ENCODE data around the gene IQCH.

IQCH gene

GRCh38 chr15:67537771-67538170 is 283.2 kb downstream of the IQCH start:
- Mint-ChIP-seq H3K9me3 (no peaks in the 10 kb centered on the region), H3K4me3 (no peak overlapping the region), H3K4me1 (peaks cover 18% of the 10 kb centered on the region), H3K27me3 (no peaks in the 10 kb centered on the region), H3K36me3 (ENCODE audit: insufficient read depth) (peaks cover 8% of the 10 kb centered on the region), H3K27ac (ENCODE audit: low read depth) (no peak overlapping the region)
- ATAC-seq (replicated peaks; ENCODE audit: extremely low read depth, poor library complexity, severe bottlenecking), result no peak
- no peak for DNase-seq (ENCODE audit: low spot score in 2 of 2)

DNA sequence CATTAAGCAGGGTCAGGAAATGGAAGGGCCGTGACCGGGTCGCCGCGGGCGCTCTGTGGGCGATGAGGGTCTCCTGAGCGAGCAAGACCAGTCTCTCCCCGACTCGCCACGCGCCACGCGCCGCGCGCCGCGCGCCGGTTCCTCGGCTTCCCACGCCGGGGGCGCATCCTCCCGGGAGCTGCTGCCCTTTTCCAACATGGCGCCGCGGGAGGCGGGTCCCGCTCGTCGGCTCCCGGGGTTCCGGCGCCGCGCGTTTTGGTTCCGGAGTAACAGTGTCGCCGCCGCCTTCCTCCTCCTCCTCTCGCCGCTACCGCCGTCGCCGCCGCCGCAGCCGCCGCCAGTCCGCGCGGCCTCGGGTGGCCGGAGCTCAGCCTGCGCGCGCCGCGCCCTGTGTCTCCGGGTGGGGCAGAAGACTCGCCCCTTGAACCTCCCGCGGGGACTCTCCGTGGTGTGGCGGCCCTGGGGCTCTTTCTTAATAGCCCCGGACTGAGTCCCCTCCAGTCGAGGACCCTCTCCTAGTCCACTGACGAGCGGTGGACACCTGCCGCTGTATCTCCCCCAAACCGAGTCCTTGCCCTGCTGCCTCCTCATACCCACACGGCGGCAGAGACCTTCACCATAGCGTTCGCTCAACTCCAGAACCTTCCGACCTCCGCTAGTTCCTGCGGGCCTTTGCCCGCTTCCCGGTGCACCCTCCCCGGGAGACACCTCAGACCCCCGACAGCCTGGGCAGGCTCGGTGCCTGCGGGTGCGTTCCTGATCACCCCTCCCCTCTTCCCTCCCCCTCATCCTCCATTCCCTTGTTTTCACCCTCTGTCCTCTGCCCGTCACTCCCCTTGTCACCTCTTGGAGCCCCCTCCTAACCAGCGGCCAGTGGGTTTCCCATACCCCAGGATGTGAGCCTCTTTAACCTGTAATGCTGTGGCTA is 288.1 kb downstream of the IQCH start, which contains the start of gene MAP2K5:
Gene MAP2K5, plus strand, starts transcription at position 284 of the 928 bp plus-strand sequence. Its CDS starts 633 bp downstream, at position 917.
- H3K36me3 Mint-ChIP-seq (ENCODE audit: insufficient read depth), result peaks cover 13% of the 10 kb centered on the region
- peaks cover 42% of the 10 kb centered on the region for H3K4me1 Mint-ChIP-seq
- ATAC-seq (replicated peaks; ENCODE audit: extremely low read depth, poor library complexity, severe bottlenecking) (peak; percentile 74), DNase-seq (ENCODE audit: low spot score in 2 of 2) (peak; percentile 56 to 70)
- H3K27ac Mint-ChIP-seq (ENCODE audit: low read depth), result peak within 1 kb of the TSS; percentile 99
- H3K9me3 Mint-ChIP-seq, result no peaks in the 10 kb centered on the region
- H3K4me3 Mint-ChIP-seq, result peak within 1 kb of the TSS; percentile 95
- no peaks in the 10 kb centered on the region for H3K27me3 Mint-ChIP-seq

DNA sequence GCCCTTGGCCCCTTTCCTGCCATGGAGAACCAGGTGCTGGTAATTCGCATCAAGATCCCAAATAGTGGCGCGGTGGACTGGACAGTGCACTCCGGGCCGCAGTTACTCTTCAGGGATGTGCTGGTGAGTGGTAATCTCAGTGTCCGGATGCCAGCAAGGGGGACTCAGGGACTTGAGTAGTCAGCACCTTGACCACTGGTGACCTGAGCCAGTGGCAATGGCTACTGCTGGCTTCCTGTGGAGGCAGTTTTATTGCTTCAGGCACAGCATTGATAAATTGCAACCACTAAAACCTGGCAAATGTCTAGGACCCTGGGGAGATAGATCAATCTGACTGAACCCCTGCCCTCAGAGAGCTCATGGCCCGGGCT is 288.7 kb downstream of the IQCH start:
- Mint-ChIP-seq H3K9me3 (no peaks in the 10 kb centered on the region), H3K27ac (ENCODE audit: low read depth) (peak overlapping the region; percentile 99), H3K4me3 (peak overlapping the region; percentile 95), H3K36me3 (ENCODE audit: insufficient read depth) (peaks cover 13% of the 10 kb centered on the region), H3K4me1 (peaks cover 42% of the 10 kb centered on the region), H3K27me3 (no peaks in the 10 kb centered on the region)
- DNase-seq (ENCODE audit: low spot score in 2 of 2) (no peak), ATAC-seq (replicated peaks; ENCODE audit: extremely low read depth, poor library complexity, severe bottlenecking) (no peak)

- H3K36me3 Mint-ChIP-seq (ENCODE audit: insufficient read depth), result peaks cover 13% of the 10 kb centered on the region
- H3K4me3 Mint-ChIP-seq, result no peak overlapping the region
- no peaks in the 10 kb centered on the region for H3K27me3 Mint-ChIP-seq
- no peaks in the 10 kb centered on the region for H3K9me3 Mint-ChIP-seq
- ATAC-seq (replicated peaks; ENCODE audit: extremely low read depth, poor library complexity, severe bottlenecking) (no peak), DNase-seq (ENCODE audit: low spot score in 2 of 2) (no peak)
- H3K27ac Mint-ChIP-seq (ENCODE audit: low read depth), result no peak overlapping the region
- H3K4me1 Mint-ChIP-seq, result peaks cover 39% of the 10 kb centered on the region
Measured at GRCh38 chr15:67544475-67544874, 289.9 kb downstream of the IQCH start.

- H3K4me1 Mint-ChIP-seq, result peaks cover 39% of the 10 kb centered on the region
- H3K4me3 Mint-ChIP-seq, result no peak overlapping the region
- H3K9me3 Mint-ChIP-seq, result no peaks in the 10 kb centered on the region
- H3K27me3 Mint-ChIP-seq, result no peaks in the 10 kb centered on the region
- no peak for ATAC-seq (replicated peaks; ENCODE audit: extremely low read depth, poor library complexity, severe bottlenecking)
- no peak for DNase-seq (ENCODE audit: low spot score in 2 of 2)
- peaks cover 17% of the 10 kb centered on the region for H3K36me3 Mint-ChIP-seq (ENCODE audit: insufficient read depth)
- no peak overlapping the region for H3K27ac Mint-ChIP-seq (ENCODE audit: low read depth)
Measured at GRCh38 chr15:67545864-67546263, 291.3 kb downstream of the IQCH start.

DNA sequence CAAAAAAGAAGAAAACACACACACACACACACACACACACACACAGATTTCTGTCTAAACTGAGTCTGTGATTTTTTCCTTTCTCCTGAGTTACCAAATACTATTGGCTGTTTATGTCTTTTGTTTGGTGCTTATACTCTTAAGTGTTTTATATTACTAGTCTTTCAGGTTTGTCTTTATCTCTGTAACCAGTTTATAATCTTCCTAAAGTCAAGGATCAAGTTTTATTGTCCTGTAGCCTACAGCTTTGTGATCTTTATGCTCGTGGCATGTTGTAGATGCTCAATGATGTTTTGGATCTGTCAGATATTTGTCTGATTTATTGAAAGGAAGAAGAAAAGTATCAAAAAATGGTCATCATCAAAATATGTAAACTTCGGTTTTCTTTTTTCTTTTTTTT is 292.5 kb downstream of the IQCH start:
- H3K36me3 Mint-ChIP-seq (ENCODE audit: insufficient read depth), result peaks cover 9% of the 10 kb centered on the region
- DNase-seq (ENCODE audit: low spot score in 2 of 2) (no peak), ATAC-seq (replicated peaks; ENCODE audit: extremely low read depth, poor library complexity, severe bottlenecking) (no peak)
- H3K9me3 Mint-ChIP-seq, result no peaks in the 10 kb centered on the region
- no peaks in the 10 kb centered on the region for H3K27me3 Mint-ChIP-seq
- peaks cover 29% of the 10 kb centered on the region for H3K4me1 Mint-ChIP-seq
- no peak overlapping the region for H3K27ac Mint-ChIP-seq (ENCODE audit: low read depth)
- no peak overlapping the region for H3K4me3 Mint-ChIP-seq

GRCh38 chr15:67547836-67548235 is 293.2 kb downstream of the IQCH start:
- H3K4me1 Mint-ChIP-seq, result peaks cover 28% of the 10 kb centered on the region
- H3K9me3 Mint-ChIP-seq, result no peaks in the 10 kb centered on the region
- peaks cover 9% of the 10 kb centered on the region for H3K36me3 Mint-ChIP-seq (ENCODE audit: insufficient read depth)
- DNase-seq (ENCODE audit: low spot score in 2 of 2), result no peak
- no peak for ATAC-seq (replicated peaks; ENCODE audit: extremely low read depth, poor library complexity, severe bottlenecking)
- H3K27ac Mint-ChIP-seq (ENCODE audit: low read depth), result no peak overlapping the region
- no peaks in the 10 kb centered on the region for H3K27me3 Mint-ChIP-seq
- H3K4me3 Mint-ChIP-seq, result no peak overlapping the region

DNA sequence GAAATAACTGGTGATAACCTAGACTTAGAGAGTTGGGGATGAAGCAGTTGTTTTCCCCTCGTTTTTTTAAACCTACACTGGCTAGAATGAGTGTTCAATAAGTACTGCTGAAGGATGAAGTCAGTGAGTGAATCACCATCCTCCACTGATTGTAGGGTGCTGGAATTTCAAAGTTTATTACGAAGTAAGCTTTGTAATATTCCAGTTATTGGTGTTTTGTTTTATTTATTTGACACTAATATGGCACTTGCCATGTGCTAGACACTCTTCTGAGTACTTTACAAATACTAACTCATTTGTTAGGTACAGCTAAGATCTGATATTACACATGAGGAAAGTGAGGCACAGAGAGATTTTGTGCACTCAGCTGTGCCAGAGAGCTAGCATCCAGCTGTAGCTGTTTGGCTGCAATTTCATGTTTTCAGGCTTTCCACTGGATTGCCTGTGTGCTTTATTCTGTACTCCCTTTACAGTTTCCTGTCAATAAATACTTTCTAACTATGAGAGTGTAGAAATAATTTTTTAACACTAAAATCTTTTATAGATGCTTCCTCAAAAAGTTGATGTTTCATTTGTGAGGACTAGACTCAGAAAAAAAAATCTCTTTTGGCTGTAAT is 293.8 kb downstream of the IQCH start:
- H3K27me3 Mint-ChIP-seq, result no peaks in the 10 kb centered on the region
- no peak overlapping the region for H3K27ac Mint-ChIP-seq (ENCODE audit: low read depth)
- ATAC-seq (replicated peaks; ENCODE audit: extremely low read depth, poor library complexity, severe bottlenecking), result no peak
- no peak for DNase-seq (ENCODE audit: low spot score in 2 of 2)
- H3K36me3 Mint-ChIP-seq (ENCODE audit: insufficient read depth), result peaks cover 8% of the 10 kb centered on the region
- peaks cover 23% of the 10 kb centered on the region for H3K4me1 Mint-ChIP-seq
- H3K4me3 Mint-ChIP-seq, result no peak overlapping the region
- H3K9me3 Mint-ChIP-seq, result no peaks in the 10 kb centered on the region

- Mint-ChIP-seq H3K27ac (ENCODE audit: low read depth) (no peak overlapping the region), H3K4me3 (no peak overlapping the region), H3K9me3 (no peaks in the 10 kb centered on the region), H3K36me3 (ENCODE audit: insufficient read depth) (peaks cover 7% of the 10 kb centered on the region), H3K4me1 (peaks cover 16% of the 10 kb centered on the region), H3K27me3 (no peaks in the 10 kb centered on the region)
- ATAC-seq (replicated peaks; ENCODE audit: extremely low read depth, poor library complexity, severe bottlenecking), result no peak
- no peak for DNase-seq (ENCODE audit: low spot score in 2 of 2)
Measured at GRCh38 chr15:67548862-67549651, 294.5 kb downstream of the IQCH start.

DNA sequence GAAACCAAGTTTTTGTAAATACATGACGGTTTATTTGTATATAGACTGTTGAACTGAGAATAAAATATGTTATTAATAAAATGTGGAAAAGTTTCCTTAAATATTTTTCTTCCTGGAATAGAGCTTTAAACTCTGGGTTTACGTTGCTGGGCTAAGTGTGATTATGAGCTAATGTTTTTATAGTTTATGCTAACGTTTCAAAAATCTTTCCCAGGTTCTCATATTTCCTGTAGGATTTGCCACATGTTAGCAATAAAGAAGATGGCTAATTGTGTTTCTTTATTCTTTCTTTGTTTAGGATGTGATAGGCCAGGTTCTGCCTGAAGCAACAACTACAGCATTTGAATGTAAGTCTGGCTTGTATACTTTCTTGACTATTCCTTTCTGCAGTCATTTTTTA is 295.1 kb downstream of the IQCH start:
- peaks cover 9% of the 10 kb centered on the region for H3K36me3 Mint-ChIP-seq (ENCODE audit: insufficient read depth)
- no peak overlapping the region for H3K27ac Mint-ChIP-seq (ENCODE audit: low read depth)
- no peak for DNase-seq (ENCODE audit: low spot score in 2 of 2)
- no peak overlapping the region for H3K4me3 Mint-ChIP-seq
- peaks cover 12% of the 10 kb centered on the region for H3K4me1 Mint-ChIP-seq
- no peaks in the 10 kb centered on the region for H3K9me3 Mint-ChIP-seq
- ATAC-seq (replicated peaks; ENCODE audit: extremely low read depth, poor library complexity, severe bottlenecking), result no peak
- H3K27me3 Mint-ChIP-seq, result no peaks in the 10 kb centered on the region

DNA sequence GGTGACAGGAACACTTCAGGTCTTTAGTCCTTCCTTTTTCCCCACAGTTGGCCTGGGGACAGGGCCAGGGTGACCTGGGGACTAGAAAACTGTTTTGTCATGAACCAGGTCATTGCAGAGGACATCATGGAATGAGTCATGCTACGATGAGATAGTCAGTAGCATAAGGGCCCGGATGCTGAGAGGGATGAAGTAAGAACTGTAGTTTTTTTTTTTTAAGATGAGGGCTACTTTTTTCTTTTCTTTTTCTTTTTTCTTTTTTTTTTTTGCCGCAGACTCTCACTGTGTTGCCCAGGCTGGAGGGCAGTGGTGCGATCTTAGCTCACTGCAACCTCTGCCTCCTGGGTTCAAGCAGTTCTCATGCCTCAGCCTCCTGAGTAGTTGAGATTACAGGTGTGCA is 295.9 kb downstream of the IQCH start:
- peaks cover 11% of the 10 kb centered on the region for H3K4me1 Mint-ChIP-seq
- H3K4me3 Mint-ChIP-seq, result no peak overlapping the region
- ATAC-seq (replicated peaks; ENCODE audit: extremely low read depth, poor library complexity, severe bottlenecking), result no peak
- no peak overlapping the region for H3K27ac Mint-ChIP-seq (ENCODE audit: low read depth)
- DNase-seq (ENCODE audit: low spot score in 2 of 2), result no peak
- H3K9me3 Mint-ChIP-seq, result no peaks in the 10 kb centered on the region
- peaks cover 9% of the 10 kb centered on the region for H3K36me3 Mint-ChIP-seq (ENCODE audit: insufficient read depth)
- H3K27me3 Mint-ChIP-seq, result no peaks in the 10 kb centered on the region

- no peak overlapping the region for H3K27ac Mint-ChIP-seq (ENCODE audit: low read depth)
- H3K4me1 Mint-ChIP-seq, result peaks cover 15% of the 10 kb centered on the region
- peaks cover 9% of the 10 kb centered on the region for H3K36me3 Mint-ChIP-seq (ENCODE audit: insufficient read depth)
- no peak for ATAC-seq (replicated peaks; ENCODE audit: extremely low read depth, poor library complexity, severe bottlenecking)
- no peak overlapping the region for H3K4me3 Mint-ChIP-seq
- H3K27me3 Mint-ChIP-seq, result no peaks in the 10 kb centered on the region
- DNase-seq (ENCODE audit: low spot score in 2 of 2), result no peak
- H3K9me3 Mint-ChIP-seq, result no peaks in the 10 kb centered on the region
Measured at GRCh38 chr15:67551207-67551743, 296.7 kb downstream of the IQCH start.

Measured in central memory CD8-positive, alpha-beta T cell (primary cell).